B cell (primary cell): Measurements from ENCODE around the gene PDE6B.

Source experiments
- EZH2 ChIP-seq: IDR thresholded peaks from 2 replicates; pipeline ENCODE4 v1.6.1; 2012; ENCODE audit warnings: borderline replicate concordance, low read depth, mild to moderate bottlenecking, moderate library complexity, low read length; ENCODE audit not compliant: insufficient read depth, poor library complexity, severe bottlenecking
- TF ChIP-seq, protein P1 (sequence below): fragments of 200-600 bp; IDR thresholded peaks from one replicate; pipeline ENCODE4 v1.8.0; 2022; ENCODE audit warnings: antibody characterized with exemption, mild to moderate bottlenecking

DNA sequence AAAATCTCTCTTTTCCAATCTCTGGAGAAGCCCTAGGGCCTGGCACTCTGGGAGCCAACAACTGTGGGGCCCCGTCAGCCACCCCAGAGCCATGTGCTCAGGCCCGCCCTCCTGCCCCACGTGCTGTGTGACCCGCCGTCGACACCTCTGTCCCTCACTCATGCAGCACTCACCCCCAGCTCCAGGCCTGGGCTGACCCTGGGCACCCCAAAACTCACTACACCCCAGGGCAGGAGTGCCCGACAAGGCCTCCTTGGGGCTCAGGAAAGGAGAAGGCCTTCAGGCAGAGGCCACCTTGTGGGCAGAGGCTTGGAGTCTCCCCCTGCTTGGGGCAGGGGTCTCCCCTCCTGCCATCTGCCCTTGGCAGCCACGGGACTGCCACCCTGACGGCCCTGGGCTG, 54.7 kb downstream of the PDE6B start:
- TF ChIP-seq, protein P1, sequence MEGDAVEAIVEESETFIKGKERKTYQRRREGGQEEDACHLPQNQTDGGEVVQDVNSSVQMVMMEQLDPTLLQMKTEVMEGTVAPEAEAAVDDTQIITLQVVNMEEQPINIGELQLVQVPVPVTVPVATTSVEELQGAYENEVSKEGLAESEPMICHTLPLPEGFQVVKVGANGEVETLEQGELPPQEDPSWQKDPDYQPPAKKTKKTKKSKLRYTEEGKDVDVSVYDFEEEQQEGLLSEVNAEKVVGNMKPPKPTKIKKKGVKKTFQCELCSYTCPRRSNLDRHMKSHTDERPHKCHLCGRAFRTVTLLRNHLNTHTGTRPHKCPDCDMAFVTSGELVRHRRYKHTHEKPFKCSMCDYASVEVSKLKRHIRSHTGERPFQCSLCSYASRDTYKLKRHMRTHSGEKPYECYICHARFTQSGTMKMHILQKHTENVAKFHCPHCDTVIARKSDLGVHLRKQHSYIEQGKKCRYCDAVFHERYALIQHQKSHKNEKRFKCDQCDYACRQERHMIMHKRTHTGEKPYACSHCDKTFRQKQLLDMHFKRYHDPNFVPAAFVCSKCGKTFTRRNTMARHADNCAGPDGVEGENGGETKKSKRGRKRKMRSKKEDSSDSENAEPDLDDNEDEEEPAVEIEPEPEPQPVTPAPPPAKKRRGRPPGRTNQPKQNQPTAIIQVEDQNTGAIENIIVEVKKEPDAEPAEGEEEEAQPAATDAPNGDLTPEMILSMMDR, result no peak
- no peak for TF ChIP-seq EZH2
